IPS DF 4.7 (cell line): ENCODE data around the gene IZUMO1R.
"Not testable (repeated sequence)": the region's sequence is repeated elsewhere in the genome, so short reads cannot be mapped to it uniquely, and the experiment has no call there.

ENCODE experiments used
- DNase-seq: peaks from one replicate; pipeline ENCODE4 v3.0.0-alpha.2; 2013; ENCODE audit warnings: low spot score; ENCODE audit errors: extremely low read depth

The IZUMO1R gene

DNA sequence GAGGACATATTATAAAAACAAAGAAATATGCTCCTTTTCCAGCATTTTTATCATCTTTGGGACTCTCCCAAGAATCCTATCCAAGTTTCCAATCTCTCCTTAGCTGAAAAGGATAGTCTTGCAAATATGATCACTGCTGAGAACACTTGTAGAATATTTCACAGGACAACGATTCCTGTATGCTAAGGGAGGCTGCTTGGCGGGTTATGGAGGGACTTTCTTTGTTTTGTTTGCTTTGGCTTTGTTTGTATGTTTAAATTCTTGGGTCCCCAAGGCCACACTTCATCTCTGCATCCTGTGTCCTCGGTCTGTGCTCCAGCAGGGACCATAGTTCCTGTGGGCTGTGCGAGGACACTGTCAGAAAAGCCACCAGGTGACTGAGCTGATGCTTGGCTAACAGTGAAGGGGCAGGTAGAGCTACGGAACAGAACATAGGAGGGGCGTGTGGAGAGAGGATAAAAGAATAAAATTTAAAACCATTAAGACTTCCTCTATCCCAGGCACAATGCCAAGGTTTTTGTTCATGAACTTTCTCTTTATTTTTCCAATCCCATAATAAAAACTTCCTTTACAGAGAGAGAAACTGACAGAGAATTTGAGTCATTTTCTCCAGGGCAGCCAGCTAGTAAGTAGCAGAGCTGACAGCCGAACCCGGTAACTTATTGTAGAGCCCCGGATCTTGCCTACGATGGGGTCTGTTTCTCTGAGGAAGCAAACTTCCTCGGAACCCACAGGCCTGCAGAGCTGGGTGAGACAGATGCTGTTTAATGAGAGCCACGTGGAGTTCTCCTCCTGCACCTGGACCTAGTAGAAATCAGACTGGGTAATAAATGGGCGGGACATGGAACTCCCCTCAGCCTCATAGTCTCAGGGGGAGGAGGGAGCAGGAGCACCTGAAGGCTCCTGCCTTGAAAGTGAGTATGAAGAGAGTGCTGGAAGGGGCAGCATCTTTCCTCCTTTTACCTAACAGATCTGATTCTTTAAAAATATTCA lies at the start of gene IZUMO1R:
Gene IZUMO1R (plus strand): TSS at position 615 of the 993 bp plus-strand sequence. CDS start 1,057 bp downstream, outside the sequence.
- DNase-seq, result no peak

DNA sequence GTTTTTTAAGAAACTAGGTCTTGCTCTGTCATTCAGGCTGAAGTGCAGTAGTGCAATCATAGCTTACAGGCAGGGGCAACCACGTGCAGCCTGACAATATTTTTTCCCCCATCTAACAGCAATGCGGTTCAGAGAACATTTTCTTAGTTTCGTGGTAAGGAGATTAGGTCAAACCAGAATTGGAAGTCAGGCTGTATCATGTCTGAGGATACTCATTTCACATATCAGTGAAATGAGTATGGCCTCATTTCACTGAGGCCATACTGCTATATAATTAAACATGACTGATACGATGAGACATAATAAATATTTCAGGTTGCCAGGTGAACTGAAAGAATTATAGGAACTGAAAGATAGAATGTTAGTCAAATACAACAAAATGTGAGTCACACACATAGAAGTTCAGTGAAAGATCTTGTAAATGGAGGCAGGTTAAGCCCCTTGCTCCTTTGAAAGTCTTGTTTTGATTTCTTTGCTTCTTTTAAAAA lies 32.5 kb upstream of the IZUMO1R start:
- DNase-seq, result no peak

DNA sequence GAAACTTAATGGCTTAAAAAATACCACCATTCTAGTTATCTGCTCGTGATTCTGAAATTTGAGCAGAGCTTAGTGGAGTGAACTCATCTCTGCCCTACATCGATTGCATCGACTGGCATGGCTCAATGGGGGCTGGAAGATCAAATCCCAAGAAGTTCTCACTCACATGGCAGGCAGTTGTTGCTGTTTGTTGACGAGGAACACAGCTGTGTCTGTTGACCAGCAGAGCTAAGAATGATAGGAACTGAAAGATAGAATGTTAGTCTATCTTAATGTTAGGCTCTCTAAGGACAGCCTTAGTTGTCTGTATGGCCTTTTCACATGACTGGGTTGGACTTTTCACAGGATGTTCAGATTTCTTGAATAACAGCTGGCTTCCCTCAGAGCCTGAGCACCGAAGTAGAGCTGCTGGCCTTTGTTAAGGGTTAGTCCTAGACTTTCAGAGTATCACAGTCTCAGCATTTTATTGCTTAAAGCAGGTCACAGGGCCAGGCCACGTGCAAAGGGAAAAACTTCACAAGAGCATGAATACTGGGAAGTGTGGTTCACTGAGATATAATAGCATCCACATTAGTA lies 31.6 kb upstream of the IZUMO1R start:
- DNase-seq, result no peak

DNA sequence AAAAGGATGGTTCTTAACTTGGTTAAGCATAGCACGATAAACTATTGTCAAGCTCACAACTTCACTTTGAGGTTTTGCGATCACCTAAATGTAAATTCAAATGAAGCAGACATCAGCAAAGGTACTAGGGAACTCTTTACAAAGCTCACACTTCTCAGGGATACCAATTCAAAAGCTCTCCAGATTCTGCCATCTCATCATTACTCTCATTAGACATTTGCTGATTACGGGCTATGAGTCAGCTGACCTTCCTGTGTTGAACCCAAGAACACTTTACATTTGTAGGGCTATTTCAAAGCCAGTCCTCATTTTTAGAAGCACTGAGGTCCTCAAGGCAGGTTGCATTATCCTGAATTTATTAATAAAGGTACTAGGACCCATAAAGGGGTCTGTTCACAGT lies 28.4 kb upstream of the IZUMO1R start:
- no peak for DNase-seq

DNA sequence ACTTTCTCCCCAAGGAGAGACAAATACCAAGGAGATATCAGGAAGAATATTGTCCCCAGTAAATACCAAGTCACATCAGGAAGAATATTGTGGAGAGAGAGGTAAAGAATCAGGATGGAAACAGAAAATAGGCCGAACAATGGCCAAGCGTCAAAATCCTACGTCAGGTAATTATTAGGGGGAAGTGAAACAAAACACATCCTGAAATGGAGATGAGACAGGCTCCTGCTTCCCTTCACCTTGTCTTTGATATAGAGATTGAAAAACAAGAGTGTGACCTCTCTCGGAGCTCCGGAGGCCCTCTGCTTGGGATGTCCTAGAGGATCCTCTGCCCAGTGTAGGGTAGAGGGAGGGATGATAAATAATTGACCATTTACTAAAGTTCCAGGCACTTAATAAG lies 27.4 kb upstream of the IZUMO1R start:
- no peak for DNase-seq

DNA sequence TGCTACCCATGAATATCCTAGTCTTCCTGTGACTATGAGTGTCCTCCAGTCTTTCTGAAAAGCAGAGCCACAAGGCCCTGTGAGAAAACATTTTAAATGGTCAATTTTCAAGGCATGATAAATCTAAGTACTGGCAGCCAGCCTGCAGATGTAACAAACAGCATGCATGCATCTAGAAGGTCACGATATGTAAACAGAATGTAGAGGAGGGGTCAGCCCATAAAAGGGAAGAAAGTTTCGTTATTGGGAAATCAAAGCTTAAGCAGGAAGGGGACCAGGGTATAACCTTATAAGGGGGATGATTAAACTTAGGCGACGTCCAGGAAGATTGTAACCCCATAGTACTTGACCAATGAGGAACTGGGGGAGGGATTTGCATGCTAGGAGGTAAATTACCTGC lies 26.2 kb upstream of the IZUMO1R start:
- not testable (repeated sequence) for DNase-seq

DNA sequence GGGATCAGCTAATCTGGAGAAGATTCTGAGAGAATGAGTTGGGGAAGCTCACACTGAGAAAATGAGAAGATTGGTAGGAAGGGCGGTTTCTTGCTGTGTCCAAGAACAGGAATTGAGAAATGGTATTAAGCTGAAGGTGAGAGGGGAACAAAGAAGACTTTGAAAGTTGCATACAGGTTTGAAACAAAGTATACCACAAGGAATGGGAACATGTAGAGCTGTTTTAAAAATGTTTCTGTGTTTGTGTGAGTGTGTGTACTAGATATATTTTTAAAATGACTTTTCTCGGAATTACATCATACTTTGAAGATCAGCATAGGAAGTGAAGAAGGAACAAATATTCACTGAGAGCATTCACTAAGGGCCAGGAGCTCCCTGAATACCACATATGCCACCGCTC lies 24.4 kb upstream of the IZUMO1R start:
- no peak for DNase-seq

DNA sequence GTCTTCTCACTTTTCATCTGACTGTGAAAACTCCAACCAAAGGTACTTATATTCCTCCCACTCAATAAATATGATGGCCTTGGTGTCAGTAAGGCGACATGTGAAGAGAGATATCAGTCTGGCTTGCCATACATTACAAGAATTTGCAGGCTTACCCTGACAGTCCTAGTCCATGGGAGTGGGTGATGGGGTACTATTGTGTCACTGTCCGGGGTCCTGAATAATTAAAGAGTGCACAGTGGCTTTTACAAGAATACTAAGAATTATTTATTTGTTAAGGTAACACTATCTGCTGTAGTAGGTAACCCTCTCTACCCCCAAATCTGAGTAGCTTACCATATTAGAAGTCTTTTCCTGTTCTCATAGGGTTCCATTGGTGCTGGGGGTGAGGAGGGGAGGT lies 23.1 kb upstream of the IZUMO1R start:
- no peak for DNase-seq

DNA sequence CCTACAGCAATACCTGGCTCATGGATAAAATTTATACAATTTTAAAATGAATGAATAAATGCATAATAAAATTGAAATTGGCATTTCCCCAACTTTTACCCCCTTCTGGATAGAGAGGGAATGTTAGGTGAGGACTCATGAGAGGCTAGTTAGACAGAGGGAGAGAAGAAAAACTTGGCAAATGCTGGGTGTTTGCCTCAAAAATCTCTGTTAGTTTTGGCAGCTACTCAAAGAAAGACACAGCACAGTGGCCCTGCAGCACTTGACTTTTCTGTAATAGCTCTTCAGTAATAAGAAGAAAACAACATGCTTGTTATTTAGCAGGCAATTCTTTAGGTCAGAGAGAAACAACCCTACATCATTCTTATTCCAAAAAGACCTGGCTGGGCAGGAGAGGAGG lies 20.7 kb upstream of the IZUMO1R start:
- DNase-seq, result no peak

DNA sequence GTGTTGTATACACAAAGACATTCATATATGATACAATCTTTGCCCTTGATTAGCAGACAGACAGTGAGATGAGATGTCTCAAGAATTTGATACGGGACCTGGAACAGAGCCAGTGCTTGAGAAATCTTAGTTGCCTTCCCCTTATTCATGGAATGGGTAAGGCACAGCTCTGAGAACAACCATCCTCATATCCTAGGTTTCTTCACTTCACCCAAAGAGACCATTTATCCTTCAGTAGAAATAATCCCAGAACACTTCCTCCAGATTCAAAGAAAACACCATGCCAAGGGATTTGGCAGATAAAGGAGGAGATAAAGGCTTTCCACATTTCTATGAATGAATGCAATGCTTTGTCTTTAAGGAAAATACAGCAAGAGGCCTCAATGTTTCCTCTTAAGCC lies 8.8 kb upstream of the IZUMO1R start:
- DNase-seq, result no peak

DNA sequence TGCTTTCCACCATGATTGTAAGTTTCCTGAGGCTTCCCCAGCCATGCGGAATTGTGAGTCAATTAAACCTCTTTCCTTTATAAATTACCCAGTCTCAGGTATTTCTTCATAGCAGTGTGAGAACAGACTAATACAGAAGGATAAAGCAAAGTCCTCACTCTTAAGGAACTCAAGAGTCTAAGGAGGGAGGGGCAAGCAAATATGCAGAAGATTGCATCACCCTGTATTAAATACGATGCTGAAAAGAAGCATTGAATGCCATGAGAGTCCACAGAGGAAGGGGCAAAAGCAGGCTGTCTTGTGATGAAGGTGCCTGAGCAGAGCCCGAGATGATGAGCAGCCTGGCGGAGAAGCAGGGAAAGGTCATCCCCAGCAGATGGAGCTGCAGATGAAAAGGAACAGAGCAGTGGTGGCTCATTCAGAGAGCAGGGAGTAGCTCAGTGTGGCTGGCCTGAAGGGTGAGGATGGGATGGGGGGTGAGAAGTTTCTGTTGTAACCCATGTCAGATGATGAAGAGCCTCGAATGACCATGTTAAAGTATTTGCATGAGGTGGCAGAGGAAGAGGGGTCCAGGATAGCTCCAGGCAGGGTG lies 6.3 kb upstream of the IZUMO1R start:
- DNase-seq, result no peak

DNA sequence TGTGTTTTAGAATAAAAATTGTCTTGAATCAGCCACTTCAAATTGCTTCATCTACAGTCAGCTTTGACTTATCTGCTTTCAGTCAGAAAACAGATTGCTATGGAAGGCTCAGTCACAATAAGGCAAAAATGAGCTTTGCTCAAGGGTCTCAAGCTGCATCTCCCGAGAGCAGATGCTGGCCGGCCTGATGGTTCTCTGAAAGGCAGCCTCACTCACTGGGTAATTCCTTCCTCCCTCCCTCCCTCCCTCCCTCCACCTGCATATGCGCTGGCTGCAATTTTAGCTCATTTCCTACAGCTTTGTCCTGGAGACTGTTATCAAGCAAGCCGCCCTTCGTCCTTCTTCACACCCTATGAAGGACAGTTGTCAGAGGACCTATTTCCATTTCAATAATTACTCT lies 1.6 kb upstream of the IZUMO1R start:
- DNase-seq, result no peak

DNA sequence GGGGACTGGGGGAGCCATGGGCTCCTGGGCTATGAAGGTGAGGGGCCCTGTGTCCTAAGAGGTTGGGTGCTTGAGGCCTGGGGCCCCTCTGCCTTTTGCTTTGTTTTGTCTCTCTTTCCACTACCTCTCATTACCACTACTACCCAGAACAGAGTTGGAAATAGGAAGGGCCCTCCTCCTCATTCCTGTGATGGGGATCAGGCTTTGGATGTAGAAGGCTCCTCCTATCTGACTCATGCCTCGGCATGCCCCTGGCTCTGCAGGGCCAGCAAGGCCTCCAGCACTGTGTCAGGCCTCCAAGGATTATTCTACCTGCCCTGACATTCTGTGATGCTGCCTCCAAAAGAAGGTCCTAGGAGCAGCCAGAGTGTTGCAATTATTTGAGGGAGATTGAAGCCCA lies 766 bp downstream of the IZUMO1R start:
- no peak for DNase-seq

DNA sequence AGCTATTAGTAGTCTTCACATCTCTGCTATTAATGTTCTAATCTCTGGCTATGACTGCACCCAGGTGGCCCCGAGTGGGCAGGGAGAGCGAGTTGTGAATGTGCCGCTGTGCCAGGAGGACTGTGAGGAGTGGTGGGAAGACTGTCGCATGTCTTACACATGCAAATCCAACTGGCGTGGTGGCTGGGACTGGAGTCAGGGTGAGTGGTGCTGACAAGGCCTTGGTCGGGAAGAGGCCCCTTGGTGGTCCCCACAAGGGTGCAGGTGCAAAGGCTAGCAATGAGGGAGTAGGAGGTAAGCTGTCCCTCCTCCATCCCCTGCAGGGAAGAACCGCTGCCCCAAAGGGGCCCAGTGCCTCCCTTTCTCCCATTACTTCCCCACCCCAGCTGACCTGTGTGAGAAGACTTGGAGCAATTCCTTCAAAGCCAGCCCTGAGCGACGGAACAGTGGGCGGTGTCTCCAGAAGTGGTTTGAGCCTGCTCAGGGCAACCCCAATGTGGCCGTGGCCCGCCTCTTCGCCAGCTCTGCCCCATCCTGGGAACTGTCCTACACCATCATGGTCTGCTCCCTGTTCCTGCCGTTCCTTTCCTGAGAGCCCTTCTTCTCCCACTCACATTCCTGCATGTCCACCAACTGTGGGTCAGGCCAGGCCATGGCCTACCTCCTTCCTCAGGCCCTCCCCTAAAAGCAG lies 2.9 kb downstream of the IZUMO1R start:
- no peak for DNase-seq

DNA sequence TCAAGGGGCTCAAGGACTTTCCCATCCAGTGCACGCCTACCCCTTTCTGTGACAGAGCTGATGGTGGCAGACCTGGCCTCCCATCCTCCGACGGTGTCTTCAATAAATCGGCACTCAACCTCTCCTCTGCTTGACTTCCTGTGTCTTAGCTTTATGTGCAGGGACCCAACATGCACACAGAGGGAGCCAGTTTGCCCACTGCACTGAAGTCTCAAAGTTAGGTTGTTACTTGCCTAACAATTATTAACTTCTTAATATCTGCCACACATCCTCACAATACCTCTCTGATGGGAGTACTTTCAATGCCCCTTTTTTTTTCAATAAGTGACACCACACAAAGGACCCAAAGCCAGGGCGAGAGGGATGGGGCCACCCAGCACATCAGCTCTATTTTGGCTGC lies 3.6 kb downstream of the IZUMO1R start:
- DNase-seq, result no peak

DNA sequence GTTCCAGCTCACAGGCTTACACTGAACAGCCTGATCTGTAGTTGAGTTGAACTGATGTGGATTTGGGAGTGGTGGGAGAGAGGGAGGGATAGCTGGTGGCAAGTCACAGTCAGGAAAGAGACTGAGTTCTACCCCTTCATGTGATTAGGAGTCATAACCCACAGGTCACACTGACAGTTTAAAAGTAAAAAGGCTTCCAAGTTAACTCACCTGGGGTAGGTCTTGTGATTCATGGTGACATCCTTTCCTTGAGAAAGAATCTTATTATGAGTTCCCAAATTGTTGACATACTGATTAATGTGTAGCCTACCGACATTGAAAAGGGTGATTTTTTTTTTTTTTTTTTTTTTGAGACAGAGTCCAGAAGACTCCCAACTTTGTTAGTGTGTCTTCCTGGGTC lies 5.4 kb downstream of the IZUMO1R start:
- no peak for DNase-seq

DNA sequence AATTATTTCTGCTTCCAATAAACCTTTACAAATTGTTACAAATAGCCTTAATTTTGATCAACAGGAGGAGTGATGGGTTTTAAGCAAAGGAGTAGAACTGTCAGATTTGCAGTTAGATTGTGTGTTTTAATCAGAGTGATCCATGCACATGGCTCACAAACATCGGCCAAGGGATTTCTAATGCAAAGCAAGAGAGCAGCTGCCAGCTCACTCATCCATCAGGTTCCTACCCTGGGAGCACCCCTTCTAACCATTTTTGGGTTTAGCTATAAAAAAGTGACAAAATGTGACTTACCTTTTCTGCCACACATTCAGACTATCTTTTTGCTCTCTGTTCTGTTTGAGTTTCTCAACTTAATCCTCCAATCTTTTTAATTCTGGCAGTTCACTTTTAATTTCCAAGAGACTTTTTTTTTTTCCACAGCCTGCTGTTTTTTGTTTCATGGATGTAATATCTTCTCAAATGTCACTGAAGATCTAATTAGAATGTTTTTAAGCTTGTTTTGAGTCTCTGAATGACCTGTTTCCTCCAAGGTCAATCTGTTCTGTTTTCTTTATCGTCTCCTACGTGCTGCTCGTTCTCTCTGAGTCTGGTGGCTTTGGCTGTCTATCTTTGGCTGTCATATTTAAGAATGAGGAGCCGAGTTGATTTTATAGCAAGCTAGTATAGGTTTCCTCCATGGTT lies 6.0 kb downstream of the IZUMO1R start:
- no peak for DNase-seq

DNA sequence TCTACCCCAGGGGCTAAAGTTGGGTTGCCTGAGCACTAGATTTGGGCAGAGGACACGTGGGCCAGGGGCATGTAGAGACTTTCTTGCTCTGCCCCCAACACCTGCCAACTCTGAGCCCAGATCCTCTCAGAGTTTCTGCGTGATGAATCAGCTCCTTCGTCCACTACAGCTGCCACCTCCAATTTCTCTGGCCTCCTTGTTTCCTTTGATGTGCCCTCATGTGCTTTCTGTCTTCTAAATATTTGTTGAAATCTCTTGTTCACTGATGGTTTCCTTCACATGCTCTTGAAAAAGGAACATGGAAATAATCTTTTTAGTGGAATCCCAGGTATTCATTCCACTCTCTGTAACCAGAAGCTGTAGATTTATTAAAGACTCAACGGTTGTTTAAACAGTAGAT lies 8.0 kb downstream of the IZUMO1R start:
- DNase-seq, result no peak

DNA sequence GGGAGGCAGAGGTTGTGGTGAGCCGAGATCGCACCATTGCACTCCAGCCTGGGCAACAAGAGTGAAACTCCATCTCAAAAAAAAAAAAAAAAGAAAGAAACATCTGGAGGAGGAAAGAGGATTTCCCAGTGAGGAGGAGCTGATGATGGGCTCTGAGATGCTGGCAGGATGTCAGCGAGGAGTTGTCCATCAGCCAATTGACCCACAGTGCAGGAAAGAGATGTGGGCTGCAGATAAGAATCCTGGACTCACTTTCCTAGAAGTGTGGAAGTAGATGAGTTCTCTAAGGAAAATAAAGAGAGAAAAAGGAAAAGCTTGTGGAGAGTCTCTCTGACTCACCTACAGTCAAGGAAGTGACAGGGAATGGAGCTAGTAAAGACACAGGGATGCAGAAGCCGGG lies 9.7 kb downstream of the IZUMO1R start:
- DNase-seq, result no peak

DNA sequence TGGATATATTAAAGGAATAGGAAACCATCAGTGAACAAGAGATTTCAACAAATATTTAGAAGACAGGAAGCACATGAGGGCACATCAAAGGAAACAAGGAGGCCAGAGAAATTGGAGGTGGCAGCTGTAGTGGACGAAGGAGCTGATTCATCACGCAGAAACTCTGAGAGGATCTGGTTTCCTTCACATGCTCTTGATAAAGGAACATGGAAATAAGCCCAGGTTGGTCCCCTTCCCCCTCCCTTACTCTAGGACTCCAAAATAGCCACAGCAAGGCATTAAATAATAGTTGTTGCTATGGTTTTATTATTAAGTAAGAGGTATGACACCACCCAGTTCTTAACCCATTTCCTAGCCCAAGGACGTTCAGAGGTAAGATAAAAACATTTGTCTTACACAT lies 11.3 kb downstream of the IZUMO1R start:
- DNase-seq, result no peak

DNA sequence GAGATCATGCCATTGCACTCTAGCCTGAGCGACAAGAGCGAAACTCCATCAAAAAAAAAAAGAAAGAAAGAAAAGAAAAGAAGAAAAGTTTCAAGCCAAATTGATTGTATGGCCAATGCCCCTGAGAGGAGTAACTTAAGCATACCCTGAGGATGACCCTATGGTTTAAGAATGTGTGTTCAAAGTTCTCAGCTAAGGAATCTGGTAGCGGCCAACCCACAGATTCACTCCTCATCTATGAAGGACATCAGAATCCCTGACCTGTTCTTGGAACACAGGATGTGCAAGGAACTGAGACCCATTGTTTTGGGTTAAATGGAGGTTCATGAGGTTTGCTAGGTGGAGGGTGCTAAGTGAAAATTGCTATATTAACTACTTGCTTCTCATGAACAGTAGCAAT lies 18.1 kb downstream of the IZUMO1R start:
- DNase-seq, result no peak
